GM19239 (cell line): Measurements from ENCODE around the gene TRIO.
A peak's percentile ranks its signal among the peaks of the same experiment; 100 is the strongest.

Experiments used
- DNase-seq: peaks from one replicate; pipeline ENCODE4 v3.0.0; 2011; ENCODE audit warnings: low spot score; ENCODE audit not compliant: insufficient read length
- FAIRE-seq: peaks from 2 replicates; lab custom pipeline; 2011; peaks lifted over from hg19 to GRCh38; lab: Jason Lieb, UNC

The TRIO gene

DNA sequence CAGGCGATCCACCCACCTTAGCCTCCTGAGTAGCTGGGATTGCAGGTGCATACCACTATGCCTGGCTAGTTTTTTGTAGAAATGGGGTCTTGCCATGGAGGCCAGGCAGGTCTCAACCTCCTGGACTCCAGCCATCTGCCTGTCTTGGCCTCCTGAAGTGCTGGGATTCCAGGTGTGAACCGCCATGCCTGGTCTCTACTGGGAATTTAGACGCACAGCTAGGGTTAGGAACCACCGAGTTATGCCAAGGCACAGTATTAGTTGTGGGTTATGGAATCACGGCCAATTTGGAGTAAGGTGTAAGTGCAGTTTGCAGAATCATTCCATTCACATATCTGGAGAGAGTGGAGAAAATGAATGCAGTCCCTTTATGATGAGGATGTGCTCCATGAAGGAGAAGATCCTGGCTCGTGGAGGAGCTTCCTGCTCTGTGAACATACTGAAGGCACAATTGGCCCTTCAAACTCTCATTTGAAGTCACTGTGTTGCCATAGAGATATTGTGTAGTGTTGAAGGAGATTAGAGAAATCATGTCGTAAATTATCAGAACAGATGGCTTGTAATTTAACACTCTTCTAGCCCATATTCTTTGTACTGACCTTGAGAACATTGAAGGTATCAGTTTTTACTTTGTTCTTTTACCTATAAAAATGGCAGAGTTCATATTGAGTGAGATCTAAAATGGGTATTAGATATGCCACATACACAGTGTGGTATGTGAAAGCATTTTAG is 18.8 kb downstream of the TRIO start:
- no peak for FAIRE-seq
- DNase-seq, result no peak

DNA sequence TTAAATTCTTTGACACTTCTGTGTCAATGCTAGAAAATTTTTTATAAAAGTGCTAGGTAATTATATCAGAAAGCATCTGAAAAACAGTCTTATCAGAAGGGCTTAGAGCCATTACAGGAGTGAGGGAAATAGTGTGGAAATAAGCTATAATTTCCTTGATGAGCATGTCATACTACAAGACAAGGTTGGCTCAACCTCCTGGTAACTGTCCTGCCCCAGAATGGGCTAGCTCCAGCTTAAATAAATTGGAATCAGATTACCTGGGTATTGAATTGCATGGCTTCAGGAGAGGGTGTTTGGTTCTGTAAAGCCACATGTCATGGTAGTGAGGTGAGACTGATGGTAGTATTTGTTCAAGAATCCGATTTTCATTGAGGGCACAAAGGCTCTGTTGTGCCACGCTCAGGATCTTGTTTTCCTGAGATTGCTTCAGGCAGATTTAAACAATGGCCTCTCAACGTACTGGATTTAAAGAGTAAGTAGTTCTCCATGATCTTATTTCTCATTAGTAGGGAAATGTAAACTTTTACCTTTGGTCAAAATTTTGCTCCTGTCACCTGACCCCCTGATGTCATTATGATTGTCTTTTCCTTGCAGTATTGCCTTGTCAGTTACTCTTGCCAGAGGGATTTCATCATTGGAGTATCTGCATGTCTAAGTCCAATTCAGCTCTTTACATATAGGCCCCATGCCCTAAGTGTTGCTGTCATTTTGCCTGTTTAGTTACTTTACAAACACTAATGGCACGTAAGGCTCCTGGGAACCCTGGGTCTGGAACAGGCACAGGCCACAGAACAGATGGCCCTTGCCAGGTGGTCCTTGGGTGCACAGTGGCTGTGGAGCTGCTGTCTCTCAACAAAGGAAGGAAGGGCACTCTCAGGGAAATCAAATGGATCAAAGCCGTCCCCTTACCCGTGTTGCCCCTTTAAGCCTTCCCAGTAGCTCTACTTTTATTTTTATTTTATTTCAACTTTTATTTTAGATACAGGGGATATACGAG is 21.3 kb downstream of the TRIO start:
- FAIRE-seq, result no peak
- no peak for DNase-seq

DNA sequence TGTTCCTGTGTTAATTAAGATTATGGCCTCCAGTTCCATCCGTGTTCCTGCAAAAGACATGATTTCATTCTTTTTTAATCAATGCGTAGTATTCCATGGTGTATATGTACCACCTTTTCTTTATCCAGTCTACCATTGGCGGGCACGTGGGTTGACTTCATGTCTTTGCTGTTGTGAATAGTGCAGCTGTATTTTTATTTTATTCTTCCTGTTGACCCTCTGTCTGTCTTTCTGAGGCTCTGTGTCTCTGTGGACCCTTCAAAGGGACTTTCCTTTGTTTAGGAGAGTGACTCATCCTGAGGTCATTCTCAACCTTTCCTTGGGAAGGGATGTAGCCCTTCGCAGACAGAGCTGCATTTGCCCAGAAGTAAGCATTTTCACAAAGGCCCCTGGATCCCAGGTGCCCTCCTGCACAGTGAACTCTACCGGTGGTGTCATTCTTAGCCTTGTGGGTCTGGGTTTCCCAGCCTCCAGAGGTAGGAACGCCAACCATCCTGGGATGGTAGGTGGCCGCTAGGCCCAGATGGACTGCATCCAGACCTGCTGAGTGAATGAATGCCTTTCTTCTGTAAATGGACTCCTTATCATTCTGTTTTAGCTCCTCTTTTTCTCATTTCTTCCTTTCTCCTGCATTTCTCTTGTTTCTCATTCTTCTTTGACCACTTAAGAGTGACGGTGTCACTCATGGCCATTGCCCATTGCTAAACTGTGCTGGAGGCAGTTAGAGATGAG is 22.4 kb downstream of the TRIO start:
- FAIRE-seq (no peak), DNase-seq (no peak)

DNA sequence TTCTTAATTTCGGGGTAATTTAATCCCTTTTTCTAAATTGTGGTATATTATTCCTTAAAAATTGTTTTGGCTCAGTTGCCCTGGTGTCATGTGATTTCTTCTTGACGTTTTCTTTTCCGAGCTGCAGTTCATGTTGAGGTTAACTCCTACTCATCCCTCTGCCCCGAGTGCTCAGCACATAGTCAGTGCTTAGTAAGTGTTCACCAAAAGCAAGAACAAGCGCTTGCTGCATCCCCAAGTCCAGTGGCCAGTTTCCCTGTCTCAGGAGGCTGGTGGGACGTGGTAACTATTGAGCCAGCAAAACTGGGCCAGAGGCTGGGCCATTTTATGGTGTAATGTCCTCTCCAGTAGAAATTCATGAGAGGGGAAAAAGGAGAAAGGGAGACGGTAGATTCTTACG is 23.3 kb downstream of the TRIO start:
- FAIRE-seq (no peak), DNase-seq (no peak)

DNA sequence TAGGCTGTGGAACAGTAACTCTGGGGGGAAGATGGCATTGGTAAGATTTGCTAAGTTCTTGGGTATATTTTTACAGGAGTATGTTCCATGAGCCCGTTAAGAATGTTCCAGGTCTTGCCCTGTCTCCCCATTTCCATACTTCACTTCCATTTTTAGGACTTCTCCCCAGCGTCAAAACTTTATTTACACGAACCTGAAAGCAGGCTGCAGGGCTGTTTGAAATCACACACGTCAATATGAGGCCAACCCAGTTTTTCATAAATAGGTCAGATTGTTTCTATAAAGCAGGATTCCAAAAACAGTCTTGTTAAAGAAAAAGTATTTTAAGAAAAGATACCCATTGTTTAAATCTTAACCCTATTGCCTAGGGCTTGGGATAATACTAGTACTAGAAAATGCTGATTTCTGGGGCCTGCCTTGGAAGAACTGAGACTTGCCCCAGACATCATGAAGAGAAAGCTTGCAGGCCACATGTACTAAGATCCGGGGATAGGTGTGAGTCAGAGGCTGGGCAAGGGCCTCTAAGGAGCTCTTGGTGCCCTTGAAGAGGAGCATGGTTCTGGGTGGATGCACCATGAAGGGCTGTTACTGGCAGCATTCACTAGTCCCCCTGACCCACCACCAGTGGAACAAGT is 24.2 kb downstream of the TRIO start:
- DNase-seq (no peak), FAIRE-seq (no peak)

- FAIRE-seq, result peak; percentile 93
Observed at GRCh38 chr5:14168144-14168792, 25.1 kb downstream of the TRIO start.

GRCh38 chr5:14168793-14169262 is 25.7 kb downstream of the TRIO start:
- FAIRE-seq (peak; percentile 4), DNase-seq (no peak)

More at GRCh38 chr5:14168144-14168792, 25.1 kb downstream of the TRIO start:
- DNase-seq, result no peak

- DNase-seq (no peak), FAIRE-seq (no peak)
Observed at GRCh38 chr5:14171046-14171445, 27.9 kb downstream of the TRIO start.

DNA sequence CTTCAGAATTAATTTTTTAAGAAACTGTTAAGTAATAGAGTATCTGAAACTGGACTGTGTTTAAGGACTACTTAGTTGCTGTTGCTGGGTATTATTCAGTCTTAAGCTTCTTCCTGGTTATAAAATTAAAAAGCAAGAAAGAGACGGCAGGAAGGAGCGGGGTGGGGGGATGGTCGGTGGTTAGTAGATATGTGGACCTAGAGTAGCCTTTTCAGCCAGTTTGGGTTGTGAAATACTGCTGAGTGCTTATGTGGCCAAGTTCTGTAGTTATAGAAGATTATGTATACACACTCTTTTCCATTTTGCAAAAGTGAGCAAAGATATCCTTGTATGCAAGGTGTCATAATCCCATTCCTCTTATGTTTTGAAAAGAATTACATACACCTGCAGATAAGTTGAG is 28.5 kb downstream of the TRIO start:
- no peak for FAIRE-seq
- no peak for DNase-seq

DNA sequence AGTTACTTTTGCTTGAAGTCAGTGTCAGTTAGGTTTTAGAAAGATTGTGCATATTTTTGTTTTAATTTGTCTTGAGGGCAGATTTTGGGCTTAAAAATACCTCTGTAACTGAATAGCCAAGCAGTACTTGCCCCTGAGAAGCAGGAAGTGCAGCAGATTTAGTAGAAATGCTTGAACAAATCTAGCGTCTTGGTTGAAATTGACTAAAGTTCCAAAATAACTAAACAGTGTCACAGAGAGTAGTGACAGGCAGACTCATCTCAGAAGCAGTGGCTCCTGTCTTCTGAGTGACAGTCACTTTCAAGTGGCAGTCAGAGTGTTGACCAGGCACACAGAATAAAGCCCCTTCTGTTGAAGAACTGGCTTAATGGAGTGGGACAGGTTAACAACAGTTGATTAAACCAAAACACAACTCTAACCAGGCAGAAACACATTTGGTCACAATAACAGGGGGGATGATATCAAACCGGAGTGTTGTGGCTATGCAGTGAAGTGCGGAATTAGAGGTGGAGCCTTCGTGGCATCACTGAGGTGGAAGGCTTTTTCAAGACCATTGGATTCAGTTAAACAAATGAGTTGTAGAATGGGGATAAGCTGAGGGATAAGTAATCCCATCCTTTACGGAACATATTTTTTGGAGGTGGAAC is 29.1 kb downstream of the TRIO start:
- DNase-seq (no peak), FAIRE-seq (peak; percentile 91)

- DNase-seq (no peak), FAIRE-seq (peak; percentile 26)
Observed at GRCh38 chr5:14173377-14174229, 30.5 kb downstream of the TRIO start.

DNA sequence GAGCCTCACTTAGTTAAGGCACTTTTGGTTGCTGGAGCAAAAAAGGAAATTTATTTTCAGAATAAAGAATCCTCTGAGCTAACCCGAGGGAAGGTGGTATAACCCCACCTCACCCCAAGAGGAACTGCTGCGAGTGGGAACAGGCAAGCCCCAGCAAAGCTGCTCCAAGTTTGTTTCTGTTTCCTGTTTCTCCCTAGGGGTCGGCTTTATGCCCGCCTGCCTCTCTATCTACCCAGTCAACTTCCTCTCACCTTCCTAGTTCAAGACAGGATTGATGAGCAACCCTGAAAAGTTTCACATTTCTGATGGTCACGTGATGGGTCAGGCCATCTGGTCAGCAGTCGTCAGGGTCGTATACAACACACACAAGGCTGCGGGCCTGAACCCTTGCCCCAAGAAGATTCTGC is 31.1 kb downstream of the TRIO start:
- FAIRE-seq, result peak; percentile 89
- DNase-seq, result no peak

DNA sequence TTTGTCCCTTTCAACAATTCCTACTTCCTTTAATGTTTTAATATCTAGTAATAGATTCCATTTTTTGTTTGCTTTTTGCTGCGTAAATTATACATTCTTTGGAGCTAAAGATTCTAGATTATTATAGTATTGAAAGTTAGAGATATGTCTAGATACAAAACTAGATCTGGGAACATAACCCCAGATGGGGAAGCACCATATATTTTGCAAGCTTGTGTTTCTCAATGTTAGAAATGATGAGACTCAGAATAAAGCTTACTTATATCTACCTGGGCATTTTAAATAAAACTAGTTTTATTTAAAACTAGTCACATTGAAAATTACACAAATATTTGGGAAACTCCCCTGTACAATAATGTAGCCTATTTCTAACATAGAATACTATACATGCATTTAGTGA is 32.2 kb downstream of the TRIO start:
- FAIRE-seq (no peak), DNase-seq (no peak)

GRCh38 chr5:14176888-14177287 is 33.7 kb downstream of the TRIO start:
- no peak for FAIRE-seq
- DNase-seq, result no peak

DNA sequence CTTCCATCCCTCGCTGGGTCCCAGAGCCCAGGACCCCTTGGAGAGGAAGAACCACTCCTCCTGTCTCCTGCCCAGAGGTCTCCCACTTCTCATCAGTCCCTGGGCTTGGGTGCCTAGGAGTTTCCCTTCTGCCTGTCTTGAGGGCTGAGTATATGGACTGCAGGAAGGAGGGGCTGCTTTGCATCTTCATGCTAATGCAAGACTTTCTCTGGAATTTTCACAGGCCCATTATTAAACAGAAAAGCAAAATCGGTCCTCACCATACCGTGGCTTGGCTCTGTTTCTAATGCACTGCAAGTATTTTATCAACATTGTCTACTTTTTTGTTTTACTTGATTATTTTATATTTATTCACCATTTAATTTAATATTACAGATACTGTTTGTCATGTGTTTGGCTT is 34.5 kb downstream of the TRIO start:
- no peak for FAIRE-seq
- no peak for DNase-seq

DNA sequence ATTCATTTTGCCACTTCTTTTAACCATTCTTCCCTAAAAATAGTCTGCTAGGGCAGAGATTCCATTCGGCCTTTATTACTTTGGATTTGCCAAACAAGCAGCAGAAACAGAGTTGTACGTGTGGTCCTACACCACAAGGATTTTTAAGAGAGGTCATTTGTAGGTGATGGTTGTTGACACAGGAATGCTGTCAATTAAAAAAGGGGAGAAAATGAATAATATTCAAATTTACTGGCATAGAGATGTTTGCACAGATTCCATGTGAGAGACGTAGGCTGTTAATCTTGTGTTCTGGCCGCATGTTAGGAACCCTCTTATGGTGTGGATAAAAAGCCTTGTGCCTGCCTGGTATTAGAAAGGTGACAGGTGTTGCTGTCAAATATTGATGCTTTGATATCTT is 34.9 kb downstream of the TRIO start:
- FAIRE-seq, result no peak

DNA sequence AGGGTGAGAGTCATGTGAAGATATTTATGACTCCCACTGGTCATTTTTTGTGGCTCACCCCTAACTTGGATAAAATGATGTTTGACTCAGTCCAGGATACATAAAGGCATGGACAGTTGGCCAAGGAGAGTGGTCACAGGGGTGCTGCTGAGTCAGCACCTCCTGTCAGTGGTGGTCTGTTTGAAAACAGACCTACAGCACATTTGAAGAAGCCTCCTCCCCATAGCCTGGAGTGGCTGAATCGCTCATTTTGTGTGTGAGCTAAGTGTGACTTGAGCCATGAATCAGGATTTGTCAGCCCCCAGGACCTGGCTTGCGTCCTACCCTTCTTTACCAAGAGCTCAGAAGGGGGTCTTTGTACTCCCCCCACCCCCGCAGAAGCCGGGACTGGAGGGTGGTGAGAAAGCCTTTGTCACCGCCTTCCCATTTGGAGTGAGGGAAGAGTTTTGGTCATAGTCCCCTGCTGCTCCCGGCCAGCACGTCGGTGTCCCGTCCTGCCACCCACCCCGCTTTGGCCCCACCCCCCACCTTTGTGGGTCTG is 35.6 kb downstream of the TRIO start:
- DNase-seq, result no peak
- no peak for FAIRE-seq

More for the DNA sequence above, 34.9 kb downstream of the TRIO start:
- no peak for DNase-seq

DNA sequence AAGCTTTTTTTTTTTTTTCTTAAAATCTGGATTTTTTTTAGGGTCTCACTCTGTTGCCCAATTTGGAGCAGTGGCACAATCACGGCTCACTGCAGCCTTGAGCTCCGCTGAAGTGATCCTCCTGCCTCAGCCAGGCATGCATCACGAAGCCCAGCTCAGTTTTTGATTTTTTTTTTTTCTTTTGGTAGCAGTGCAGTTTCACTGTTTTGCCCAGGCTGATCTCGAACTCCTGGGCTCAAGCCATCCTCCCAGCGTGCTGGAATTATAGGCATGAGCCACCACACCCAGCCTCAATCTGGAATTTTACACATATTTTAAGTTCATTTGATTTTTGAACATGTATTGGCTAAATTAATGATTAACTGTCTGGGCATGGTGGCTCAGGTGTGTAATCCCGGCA is 36.3 kb downstream of the TRIO start:
- no peak for DNase-seq
- FAIRE-seq, result no peak
